ENCODE results near the gene SNX5. TPM values are rescaled to one million over a fixed set of nuclear protein-coding genes. Genes with fewer than 3 reads are reported as not detected.
"Not testable (repeated sequence)": the region's sequence is repeated elsewhere in the genome, so short reads cannot be mapped to it uniquely, and the experiment has no call there.

SNX5 gene
- total RNA-seq, 2 donors from 2014 or later = 63.8 to 71.5 TPM

DNA sequence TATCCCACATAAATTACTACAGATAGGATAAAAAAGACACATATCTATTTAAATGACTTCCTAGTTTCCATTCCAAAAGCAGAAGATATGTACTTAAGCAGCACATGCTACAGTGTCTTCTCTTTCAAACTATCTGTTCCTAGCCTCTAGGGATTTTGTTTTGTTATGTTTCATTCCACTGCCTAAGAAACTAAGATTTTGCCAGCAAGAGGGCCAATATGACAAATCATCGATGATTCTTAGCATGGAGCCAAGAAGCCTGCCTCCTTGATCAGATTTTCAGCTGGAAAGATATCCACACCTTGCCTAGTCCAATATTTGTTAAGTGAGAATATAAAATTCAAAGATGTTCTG lies 7.0 kb downstream of the SNX5 start:
- no peaks in the 10 kb centered on the region for H3K27me3 Mint-ChIP-seq
- DNase-seq (no peak), ATAC-seq (no peak)
- peak overlapping the region; percentile 97 for H3K27ac Mint-ChIP-seq
- peaks cover 2% of the 10 kb centered on the region for H3K36me3 Mint-ChIP-seq (ENCODE audit: low read depth)
- peaks cover 66% of the 10 kb centered on the region for H3K4me1 Mint-ChIP-seq
- peak overlapping the region; percentile 71 for H3K4me3 Mint-ChIP-seq
- H3K9me3 ChIP-seq (ENCODE audit: control insufficient read depth, low read length, poor library complexity, severe bottlenecking) = no peaks in the 10 kb centered on the region

DNA sequence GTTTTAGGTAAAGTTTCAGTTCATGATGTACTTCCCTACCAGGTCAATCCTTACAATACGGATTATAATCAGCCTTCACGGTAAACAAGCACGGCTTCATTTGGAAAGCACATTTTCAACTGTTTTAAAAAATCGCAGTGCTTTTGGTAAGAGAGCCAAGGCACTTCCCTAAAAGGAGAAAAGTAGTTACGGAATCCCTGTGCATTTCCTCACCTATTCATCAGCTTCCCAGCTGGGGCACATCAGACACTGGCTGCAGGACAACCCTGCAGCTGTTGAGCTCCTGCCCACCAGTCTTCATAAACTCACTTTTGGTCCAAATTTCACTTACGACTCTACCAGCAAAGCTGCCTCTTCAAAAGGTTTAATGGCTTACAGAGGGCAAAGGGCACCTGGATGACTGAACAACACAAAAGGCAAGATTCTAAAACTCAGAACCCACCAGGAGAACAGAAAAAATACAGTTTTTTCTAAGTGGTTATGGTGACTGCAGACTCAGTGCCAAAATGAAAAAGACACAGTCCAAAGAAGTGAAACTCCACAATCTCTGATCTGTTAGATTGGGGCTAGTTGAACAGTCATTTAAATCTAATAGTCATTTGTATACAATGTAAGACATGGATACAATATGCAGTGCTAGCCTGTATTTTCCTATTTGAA lies 7.5 kb downstream of the SNX5 start:
- no peaks in the 10 kb centered on the region for H3K9me3 ChIP-seq (ENCODE audit: control insufficient read depth, low read length, poor library complexity, severe bottlenecking)
- ATAC-seq (no peak), DNase-seq (no peak)
- Mint-ChIP-seq H3K4me3 (peak overlapping the region; percentile 71), H3K36me3 (ENCODE audit: low read depth) (peaks cover 2% of the 10 kb centered on the region), H3K27me3 (no peaks in the 10 kb centered on the region), H3K27ac (peak overlapping the region; percentile 97), H3K4me1 (peaks cover 62% of the 10 kb centered on the region)

DNA sequence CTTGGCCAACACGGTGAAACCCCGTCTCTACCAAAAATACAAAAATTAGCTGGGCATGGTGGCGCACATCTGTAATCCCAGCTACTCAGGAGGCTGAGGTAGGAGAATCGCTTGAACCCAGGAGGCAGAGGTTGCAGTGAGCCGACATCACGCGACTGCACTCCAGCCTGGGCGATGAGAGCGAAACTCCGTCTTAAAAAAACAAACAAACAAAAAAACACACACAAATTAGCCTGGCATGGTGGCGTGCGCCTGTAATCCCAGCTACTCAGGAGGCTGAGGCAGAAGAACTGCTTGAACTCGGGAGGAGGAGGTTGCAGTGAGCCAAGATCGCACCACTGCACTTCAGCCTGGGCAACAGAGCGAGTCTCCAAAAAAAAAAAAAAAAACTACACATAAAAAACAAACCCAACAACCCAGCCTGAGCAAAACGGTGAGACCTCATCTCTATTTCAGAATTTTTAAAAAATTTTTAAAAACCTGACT lies 8.2 kb downstream of the SNX5 start:
- H3K27me3 Mint-ChIP-seq; DNase-seq; H3K4me3 Mint-ChIP-seq; H3K9me3 ChIP-seq (ENCODE audit: control insufficient read depth, low read length, poor library complexity, severe bottlenecking); H3K36me3 Mint-ChIP-seq (ENCODE audit: low read depth); ATAC-seq: not testable (repeated sequence)
- Mint-ChIP-seq H3K27ac (peak overlapping the region; percentile 97), H3K4me1 (peaks cover 58% of the 10 kb centered on the region)

DNA sequence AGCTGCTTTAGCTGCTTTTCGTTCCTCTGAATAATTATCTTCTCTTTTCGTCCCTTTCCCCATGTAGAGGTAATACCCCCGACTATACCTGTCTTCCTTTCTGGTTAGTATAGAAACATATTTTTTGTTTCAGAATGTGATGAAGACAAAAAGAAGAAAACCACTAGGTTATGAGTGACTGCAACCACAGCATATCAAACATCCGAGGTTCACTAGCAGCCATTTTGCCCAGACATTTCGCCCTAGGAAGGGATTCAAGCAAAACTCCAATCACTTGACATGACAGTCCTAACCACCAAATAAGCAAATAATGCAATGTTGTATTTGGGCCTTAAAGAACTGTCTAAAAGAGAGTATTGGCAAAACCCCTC lies 9.4 kb downstream of the SNX5 start:
- peak overlapping the region; percentile 78 for H3K4me3 Mint-ChIP-seq
- ATAC-seq (peak; percentile 42), DNase-seq (no peak)
- peaks cover 2% of the 10 kb centered on the region for H3K36me3 Mint-ChIP-seq (ENCODE audit: low read depth)
- peaks cover 57% of the 10 kb centered on the region for H3K4me1 Mint-ChIP-seq
- H3K9me3 ChIP-seq (ENCODE audit: control insufficient read depth, low read length, poor library complexity, severe bottlenecking) = no peaks in the 10 kb centered on the region
- peak overlapping the region; percentile 97 for H3K27ac Mint-ChIP-seq
- no peaks in the 10 kb centered on the region for H3K27me3 Mint-ChIP-seq

DNA sequence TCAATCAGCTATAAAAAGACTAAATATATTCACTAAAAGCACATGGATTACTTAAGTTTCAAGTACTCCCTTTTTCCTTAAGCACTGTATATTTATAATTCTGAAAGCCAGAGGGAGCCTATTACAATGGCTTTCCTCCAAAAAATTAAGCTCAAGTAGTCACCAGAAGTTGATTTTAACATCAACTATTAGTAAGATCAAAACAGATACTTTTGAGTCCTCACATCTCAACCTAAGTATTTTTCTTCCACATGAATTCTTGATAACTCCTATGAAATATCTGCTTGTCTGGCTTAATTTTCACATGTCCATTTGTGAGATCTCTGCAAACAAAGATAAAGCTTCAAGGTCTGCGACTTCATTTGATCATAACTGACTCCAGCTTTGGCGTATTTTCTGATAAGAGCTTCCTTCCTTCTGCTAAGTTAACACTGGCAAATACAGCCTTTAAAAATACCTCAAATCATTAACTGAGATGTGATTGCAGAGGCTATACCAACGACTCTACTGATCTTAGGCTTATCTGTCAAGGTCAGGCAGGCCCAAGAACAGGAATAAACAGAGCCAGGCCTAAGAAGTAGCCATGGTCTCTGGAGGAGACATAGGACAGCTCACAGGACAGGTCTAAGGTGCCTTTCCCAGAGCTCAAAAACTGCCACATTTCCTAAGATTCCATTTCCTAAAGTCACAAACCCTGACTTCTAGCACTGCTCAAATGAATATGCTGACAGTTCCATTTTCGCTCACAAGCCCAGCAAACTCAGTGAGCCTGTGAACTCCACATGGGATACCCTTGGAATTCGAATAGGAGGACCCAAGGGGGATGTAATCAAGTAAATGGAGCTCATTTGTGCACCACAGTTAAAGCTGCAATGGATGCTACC lies 10.0 kb downstream of the SNX5 start:
- Mint-ChIP-seq H3K36me3 (ENCODE audit: low read depth) (peaks cover 2% of the 10 kb centered on the region), H3K27me3 (no peaks in the 10 kb centered on the region), H3K27ac (peak overlapping the region; percentile 97), H3K4me1 (peaks cover 54% of the 10 kb centered on the region), H3K4me3 (peak overlapping the region; percentile 78)
- no peaks in the 10 kb centered on the region for H3K9me3 ChIP-seq (ENCODE audit: control insufficient read depth, low read length, poor library complexity, severe bottlenecking)
- DNase-seq (no peak), ATAC-seq (peak; percentile 17)

DNA sequence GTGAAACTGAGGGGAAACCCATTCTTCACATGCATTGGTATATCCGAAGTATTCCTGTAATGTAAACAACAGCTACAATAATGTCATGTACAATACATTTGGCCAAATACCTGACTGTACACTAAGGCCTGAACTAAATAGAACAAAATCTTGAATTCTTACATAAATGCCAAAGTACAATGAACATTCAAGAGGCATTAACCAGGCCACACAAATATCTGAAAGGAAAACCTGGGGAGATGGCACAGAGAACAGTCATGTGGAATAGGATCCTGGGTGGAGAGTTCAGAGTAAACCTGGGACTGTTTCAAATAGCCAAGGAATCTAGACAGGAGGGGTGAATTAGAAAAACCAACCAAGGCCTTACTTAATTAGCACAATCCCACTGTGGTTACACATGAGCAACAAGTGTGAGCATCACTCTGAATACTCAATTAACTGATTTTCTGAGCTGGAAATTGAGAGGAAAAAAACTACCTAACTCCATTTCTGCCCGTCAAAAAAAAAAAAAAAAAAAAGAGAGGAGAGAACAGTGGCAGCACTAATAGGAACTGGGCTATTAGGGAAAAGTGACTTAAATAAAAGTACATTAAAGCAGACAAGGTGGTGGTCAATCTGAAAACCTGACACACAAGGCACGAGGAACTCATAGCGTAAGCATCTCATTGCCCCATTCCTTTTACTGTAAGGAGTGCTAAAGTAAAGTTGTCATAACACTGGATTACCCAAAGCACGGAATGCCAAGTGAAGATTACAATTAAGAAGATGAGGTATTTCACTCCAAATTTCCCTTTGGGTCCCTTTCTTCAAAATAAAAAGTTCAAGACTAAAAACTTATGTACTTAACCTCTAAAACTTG lies 10.9 kb downstream of the SNX5 start:
- Mint-ChIP-seq H3K36me3 (ENCODE audit: low read depth) (peaks cover 3% of the 10 kb centered on the region), H3K4me3 (peak overlapping the region; percentile 9), H3K27me3 (no peaks in the 10 kb centered on the region), H3K27ac (peak overlapping the region; percentile 97), H3K4me1 (peaks cover 49% of the 10 kb centered on the region)
- DNase-seq = no peak
- no peak for ATAC-seq
- no peaks in the 10 kb centered on the region for H3K9me3 ChIP-seq (ENCODE audit: control insufficient read depth, low read length, poor library complexity, severe bottlenecking)

DNA sequence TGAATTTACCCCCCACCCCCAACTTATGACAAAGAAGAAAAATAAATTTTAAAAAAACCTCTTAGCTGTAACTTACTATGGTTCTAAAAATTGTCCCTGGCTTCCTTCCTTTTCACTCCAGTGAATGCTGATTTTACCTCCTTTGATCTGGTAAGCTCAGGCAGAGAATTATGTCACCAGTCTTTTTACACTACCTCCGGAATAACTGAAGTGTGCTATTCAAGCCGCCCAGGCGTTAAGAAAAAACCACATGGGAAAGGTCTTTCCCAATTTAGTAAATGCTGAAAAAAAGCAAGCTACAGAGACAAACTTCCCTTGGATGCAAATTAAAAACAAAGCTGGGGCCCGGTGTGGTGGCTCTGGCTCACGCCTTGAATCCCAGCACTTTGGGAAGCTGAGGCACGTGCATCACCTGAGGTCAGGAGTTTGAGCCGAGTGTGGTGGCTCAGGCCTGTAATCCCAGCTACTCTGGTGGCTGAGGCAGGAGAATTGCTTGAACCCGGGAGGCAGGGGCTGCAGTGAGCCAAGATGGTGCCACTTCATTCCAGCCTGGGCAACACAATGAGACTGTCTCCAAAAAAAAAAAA lies 12.4 kb downstream of the SNX5 start:
- H3K9me3 ChIP-seq (ENCODE audit: control insufficient read depth, low read length, poor library complexity, severe bottlenecking) = no peaks in the 10 kb centered on the region
- Mint-ChIP-seq H3K4me3 (no peak overlapping the region), H3K27ac (peak overlapping the region; percentile 80), H3K4me1 (peaks cover 36% of the 10 kb centered on the region), H3K27me3 (no peaks in the 10 kb centered on the region), H3K36me3 (ENCODE audit: low read depth) (peaks cover 3% of the 10 kb centered on the region)
- no peak for ATAC-seq
- DNase-seq = no peak

DNA sequence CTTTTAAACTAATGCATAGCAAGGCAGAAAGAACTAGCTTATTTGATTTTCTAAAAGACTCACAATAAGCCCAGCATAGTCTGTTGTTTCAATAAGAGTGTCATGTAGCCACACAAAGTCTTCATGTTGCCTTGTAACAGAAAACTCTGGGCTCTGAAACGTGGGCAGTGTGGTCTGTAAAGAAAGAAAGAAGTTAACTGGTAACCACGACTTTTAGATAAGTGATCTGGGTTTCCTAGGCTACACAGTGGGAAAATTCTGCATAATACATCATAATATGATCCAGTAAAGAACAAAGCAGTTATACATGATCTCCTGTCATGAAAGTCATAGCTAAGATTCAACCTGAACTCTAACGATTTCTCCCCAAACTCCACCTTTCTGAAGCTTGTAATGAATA lies 13.3 kb downstream of the SNX5 start:
- no peaks in the 10 kb centered on the region for H3K9me3 ChIP-seq (ENCODE audit: control insufficient read depth, low read length, poor library complexity, severe bottlenecking)
- Mint-ChIP-seq H3K27ac (peak overlapping the region; percentile 80), H3K4me3 (no peak overlapping the region), H3K4me1 (peaks cover 33% of the 10 kb centered on the region), H3K36me3 (ENCODE audit: low read depth) (peaks cover 3% of the 10 kb centered on the region), H3K27me3 (no peaks in the 10 kb centered on the region)
- no peak for ATAC-seq
- DNase-seq = no peak

DNA sequence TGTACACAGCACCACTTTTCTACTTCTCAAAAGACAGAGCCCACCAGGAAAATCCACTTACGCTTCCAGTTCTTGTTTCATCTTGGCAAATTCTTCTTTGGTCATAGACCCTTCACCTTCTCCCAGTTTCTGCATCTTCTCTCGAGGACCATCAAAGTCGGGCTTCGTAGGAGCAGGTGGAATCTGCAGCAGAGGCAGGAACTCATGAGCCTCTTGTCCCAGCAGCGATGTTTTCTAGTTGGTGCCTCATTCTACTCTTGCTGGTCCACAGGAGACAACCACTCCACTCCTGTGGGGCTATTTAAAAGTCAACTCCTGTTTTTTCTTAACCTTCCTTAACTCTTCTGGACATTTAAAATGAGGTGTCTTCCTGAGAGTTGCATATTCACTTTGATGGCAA lies 14.7 kb downstream of the SNX5 start:
- peaks cover 24% of the 10 kb centered on the region for H3K4me1 Mint-ChIP-seq
- no peaks in the 10 kb centered on the region for H3K27me3 Mint-ChIP-seq
- no peaks in the 10 kb centered on the region for H3K9me3 ChIP-seq (ENCODE audit: control insufficient read depth, low read length, poor library complexity, severe bottlenecking)
- no peak for ATAC-seq
- peaks cover 3% of the 10 kb centered on the region for H3K36me3 Mint-ChIP-seq (ENCODE audit: low read depth)
- no peak for DNase-seq
- H3K27ac Mint-ChIP-seq = peak overlapping the region; percentile 65
- H3K4me3 Mint-ChIP-seq = no peak overlapping the region

DNA sequence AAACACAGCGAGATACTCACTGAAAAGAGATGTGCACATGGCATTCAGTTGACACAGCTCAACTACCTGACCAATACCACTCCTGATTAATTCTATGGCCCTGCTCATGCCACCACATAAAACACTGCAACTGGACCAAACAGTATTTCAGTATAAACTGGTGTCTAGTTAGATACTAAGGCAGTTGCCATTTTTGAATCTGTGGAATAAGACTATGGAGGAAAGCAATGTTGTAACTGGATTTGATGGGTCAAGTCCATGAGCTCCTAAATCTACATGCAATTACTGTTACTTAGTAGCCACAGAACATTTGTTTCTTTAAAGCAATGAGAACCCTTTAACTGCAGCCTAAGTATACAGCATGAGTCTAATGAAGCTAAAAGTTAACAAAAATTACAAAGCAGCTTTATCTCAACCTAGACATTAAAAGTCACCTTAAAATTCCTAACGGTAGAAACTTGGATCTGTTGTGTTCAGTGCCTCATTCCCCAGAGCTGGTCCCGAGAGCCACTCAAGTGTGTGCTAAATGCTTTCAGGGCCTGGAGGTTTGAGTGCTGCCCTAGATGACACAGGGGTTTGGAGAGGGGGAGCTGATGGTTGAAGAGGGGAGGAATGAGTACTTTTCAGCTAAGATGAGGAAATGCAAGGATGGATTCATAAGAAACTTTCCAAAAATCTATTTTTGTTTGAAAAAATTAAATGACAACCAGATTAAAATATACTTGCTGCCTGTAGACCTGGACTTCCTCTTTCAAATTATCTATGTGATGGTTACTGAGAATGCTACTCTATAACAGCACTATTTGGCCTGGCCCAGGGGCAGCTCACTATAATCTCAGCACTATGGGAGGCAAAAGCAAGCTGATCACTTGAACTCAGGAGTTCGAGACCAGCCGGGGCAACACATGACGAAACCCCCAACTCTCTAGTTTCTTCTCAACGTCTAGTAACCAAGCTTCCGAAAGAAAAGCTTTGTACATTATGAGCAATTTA lies 15.6 kb downstream of the SNX5 start:
- Mint-ChIP-seq H3K27ac (peak overlapping the region; percentile 65), H3K4me1 (peaks cover 19% of the 10 kb centered on the region), H3K27me3 (no peaks in the 10 kb centered on the region), H3K4me3 (no peak overlapping the region), H3K36me3 (ENCODE audit: low read depth) (peaks cover 5% of the 10 kb centered on the region)
- DNase-seq (no peak), ATAC-seq (no peak)
- no peaks in the 10 kb centered on the region for H3K9me3 ChIP-seq (ENCODE audit: control insufficient read depth, low read length, poor library complexity, severe bottlenecking)

DNA sequence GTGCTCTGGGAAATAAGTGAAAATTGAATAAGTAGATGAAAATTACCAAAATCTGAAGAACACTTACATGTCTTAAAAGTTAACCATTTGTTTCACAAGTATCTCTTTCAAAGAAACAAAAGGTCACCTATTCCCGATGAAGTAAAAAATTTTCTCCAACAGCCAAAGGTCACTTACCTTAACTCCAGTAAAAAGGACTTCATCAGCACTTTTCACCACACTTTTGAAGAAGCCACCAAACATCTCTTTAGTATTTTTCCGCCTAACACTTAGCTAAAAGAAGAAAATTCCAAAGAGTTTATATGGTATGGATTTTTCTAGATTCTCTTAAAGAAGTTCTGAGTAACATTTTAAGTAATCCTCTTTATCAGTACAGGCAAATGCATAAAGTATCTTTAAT lies 17.3 kb downstream of the SNX5 start:
- H3K9me3 ChIP-seq (ENCODE audit: control insufficient read depth, low read length, poor library complexity, severe bottlenecking) = no peaks in the 10 kb centered on the region
- no peak for DNase-seq
- Mint-ChIP-seq H3K4me1 (peaks cover 13% of the 10 kb centered on the region), H3K36me3 (ENCODE audit: low read depth) (peaks cover 6% of the 10 kb centered on the region), H3K27ac (no peak overlapping the region), H3K27me3 (no peaks in the 10 kb centered on the region), H3K4me3 (no peak overlapping the region)
- no peak for ATAC-seq

DNA sequence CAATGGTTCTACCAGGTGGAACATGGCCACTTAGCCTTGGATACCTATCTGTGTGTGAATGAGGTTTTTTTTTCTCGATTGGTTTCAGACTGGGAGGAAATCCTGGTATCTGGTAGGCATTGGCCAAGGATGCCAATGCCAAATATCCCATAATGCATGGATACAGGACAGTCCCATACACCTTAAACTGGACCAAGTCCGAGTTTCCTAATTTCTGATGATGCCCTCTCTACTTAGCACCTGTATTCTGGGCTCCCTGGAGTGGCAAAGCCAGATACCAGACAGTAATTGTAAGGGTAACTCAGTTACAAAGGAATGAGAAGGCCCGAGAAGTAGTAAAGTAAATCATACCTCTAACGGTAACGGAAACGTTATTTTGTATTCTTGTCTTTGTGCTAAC lies 17.9 kb downstream of the SNX5 start:
- no peak overlapping the region for H3K27ac Mint-ChIP-seq

More for the DNA sequence above, 17.9 kb downstream of the SNX5 start:
- DNase-seq = no peak
- no peaks in the 10 kb centered on the region for H3K27me3 Mint-ChIP-seq
- H3K4me1 Mint-ChIP-seq = peaks cover 13% of the 10 kb centered on the region
- H3K36me3 Mint-ChIP-seq (ENCODE audit: low read depth) = peaks cover 7% of the 10 kb centered on the region
- H3K4me3 Mint-ChIP-seq = no peak overlapping the region
- H3K9me3 ChIP-seq (ENCODE audit: control insufficient read depth, low read length, poor library complexity, severe bottlenecking) = no peaks in the 10 kb centered on the region
- no peak for ATAC-seq

Measured in T-helper 17 cell (primary cell).